GM18499 (cell line): ENCODE results near the gene SNPH.
"Not testable (repeated sequence)": the region's sequence is repeated elsewhere in the genome, so short reads cannot be mapped to it uniquely, and the experiment has no call there.

Experiments used
- ATAC-seq: cut with Tn5 transposase; IDR thresholded peaks from one replicate; pipeline ENCODE4 v1.9.1; 2021; ENCODE audit warnings: moderate number of reproducible peaks; ENCODE audit not compliant: insufficient read depth, unreplicated experiment

SNPH gene

DNA sequence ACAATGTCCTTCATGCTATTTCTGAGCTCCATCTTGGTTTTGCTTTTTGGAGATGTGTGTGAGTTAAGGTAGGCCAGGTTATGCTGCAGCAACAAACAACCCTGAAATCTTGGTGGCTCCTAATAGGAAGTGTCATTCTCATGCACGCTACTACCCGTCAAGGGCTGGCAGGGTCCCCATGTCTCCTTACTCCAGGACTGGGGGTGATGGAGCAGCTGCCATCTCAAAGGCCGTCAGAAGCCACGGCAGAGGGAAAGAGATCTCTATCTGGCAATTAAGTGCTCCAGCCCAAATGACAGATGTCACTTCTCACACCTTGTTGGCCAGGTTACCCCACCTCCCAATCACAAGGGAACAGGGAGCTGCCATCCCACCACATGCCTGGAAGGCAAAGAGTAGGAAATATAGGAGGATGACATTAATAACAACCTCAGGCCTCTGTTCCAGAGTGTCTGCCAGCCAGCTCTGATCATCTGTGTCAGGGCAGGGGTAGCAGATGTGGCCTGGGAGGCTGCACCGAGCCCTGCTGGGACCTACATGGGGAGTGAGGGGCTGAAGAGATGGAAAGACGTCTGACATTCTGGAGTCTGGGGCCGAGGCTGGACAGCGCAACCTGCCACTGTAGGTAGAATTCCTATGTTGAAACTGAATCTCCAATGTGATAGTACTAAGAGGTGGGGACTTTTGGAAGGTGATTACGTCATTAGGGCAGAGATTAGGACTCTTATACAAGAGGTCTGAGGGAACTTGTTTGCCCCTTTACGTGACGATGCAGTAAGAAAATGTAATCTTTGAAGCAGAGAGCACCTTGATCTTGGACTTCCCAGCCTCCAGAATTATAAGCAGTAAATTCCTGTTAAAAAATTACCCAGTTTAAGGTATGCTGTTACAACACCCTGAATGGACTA is 67.6 kb downstream of the SNPH start:
- no peak for ATAC-seq

DNA sequence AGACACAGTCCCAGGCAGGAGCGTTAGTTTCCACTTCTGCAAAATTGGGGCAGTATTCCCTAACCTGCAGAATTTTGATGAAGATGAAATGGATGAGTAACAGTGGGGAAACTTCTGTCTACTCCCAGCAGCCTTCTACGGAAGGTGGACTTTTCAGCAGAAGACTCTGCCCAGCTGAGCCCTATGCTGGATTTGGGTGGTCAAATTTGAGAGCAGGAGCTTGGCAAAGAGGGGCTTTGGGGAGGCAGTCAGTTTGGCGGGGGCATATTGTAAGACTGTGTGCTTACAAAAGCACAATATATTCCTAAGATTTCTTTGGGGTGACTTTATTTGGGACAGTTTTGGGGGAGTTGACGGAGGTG is 68.3 kb downstream of the SNPH start:
- no peak for ATAC-seq

DNA sequence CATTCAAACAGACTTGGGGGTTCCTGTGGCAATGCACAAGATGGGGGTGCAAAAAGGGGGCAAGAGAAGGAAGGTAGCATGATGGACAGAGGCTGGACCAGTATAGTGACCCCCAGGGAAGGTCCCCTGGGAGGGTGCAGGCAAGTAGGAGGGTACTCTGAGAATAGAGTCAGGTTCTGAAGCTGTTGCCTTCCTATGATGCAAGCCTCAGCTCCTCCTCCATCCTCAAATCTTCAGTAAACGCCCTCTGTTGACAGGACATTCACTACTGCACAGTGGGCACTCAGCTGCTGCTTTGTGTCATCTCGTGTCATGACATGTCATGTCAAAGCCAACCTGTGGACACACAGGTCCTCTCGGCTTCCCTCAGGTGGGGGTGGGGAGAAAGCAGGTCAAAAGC is 68.7 kb downstream of the SNPH start:
- no peak for ATAC-seq

DNA sequence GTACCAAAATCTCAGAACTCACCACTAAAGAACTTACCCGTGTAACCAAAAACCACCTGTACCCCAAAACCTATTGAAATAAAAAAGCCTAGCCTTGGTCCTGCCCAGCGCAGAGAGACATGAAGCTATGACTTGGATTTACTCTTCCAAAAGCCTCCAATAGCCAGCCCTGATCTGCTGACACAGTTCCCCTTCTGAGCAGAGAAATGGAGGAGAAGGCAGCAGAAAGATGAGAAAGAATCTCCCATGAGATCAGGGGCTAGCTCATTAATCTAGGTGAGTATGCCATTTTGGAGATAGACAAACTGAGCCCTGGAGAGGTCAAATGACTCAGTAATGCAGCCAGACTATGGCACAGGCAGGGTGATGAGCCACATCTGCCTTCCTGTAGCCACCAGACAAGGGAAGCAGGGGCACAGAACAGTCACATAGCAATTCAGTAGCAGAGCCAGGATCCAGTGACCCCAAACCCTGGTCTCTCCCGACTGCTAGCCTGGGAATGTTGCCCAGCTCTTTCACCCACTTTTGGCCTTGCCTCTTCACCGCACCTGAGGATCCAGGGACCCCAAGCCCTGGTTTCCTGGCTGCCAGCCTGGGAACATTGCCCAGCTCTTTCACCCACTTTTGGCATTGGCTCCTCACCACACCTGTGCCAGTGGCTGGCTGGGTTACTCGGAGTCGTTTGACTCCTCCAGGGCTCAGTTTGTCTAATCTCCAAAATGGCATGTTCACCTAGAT is 70.0 kb downstream of the SNPH start:
- ATAC-seq: no peak

DNA sequence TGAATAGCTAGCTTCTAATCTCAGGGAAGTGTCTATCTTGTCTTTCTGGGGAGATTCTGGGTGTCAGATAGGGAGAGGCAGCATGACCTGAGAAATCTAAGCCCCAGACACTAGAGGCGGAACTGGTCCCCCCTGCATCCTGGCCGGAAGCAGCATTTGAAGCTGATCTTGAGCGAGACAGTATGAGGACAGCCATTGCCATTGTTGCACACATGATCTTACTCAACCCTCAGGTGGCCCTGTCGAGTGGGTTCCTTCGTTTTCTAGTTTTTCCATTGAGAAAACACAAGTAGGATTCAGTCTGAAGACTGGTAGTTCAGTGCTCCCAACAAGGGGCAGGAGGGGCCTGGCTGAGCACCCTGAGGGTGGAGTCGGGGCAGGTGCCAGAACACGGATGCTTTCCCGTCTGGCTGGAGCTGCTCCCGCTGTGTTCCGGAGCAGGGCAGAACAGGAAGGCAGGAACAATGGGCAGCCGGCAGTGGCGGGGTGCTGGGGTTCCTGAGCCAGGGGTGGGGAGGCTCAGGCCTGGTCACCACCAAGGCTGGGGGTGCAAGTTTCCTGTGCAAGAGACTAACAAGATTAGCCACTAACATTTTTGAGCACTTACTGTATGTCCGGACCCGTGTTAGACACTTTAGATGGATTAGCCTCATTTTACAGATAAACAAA is 70.7 kb downstream of the SNPH start:
- no peak for ATAC-seq

DNA sequence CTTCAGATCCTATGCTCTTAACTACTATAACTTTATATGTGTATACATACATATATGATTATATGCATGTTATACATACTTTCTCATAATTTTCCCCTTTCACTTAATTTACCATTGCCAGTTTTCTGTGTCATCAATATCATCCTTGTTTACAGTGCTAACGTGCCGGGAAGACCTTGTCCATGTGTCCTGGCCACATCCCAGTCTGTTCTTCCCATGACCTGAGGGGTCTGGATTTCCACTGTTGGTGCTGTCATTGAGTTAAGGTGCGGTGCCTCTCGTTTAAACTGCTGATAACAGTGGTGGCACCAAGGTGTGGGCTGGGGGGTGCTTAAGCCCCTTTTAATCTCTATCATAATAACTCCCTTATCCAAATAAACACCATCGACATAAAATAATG is 71.3 kb downstream of the SNPH start:
- no peak for ATAC-seq

DNA sequence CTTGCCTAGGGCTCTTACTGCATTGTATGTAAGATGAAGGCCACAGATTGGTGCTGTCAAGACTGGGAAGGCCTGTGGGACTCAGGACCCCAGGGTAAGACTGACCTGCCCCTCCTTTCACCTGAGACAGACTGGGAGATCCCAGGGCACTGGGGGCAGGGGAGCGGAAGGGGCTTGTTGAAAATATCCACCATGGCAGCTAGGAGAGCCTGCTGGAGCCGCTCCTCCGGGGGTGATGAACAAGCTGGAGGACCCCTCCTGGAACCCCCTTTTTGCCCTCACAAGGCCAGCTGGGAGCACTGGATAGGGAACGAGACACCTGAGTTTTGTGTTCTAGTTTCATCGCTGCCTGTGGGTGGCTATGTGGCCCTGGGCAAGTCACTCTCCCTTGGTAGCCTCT is 72.0 kb downstream of the SNPH start:
- no peak for ATAC-seq

DNA sequence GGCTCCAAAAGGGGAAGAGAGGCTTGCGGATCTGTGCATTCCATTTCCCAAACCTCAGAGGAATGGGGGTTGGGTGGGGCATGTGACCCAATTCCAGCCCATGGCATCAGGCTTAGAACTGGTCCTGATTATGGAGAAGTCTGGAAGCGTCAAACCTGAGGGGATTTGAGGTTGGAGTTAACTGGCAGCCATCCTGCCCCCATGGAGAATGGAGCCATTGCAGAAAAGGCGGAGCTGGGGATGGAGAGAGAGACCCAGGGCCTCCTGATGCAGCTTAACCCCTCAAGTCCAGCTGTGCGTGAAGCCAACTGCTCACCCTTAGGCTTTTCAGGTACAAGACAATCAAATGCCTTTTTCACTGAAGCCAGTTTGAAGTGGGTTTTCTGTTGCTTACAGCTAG is 72.7 kb downstream of the SNPH start:
- no peak for ATAC-seq

DNA sequence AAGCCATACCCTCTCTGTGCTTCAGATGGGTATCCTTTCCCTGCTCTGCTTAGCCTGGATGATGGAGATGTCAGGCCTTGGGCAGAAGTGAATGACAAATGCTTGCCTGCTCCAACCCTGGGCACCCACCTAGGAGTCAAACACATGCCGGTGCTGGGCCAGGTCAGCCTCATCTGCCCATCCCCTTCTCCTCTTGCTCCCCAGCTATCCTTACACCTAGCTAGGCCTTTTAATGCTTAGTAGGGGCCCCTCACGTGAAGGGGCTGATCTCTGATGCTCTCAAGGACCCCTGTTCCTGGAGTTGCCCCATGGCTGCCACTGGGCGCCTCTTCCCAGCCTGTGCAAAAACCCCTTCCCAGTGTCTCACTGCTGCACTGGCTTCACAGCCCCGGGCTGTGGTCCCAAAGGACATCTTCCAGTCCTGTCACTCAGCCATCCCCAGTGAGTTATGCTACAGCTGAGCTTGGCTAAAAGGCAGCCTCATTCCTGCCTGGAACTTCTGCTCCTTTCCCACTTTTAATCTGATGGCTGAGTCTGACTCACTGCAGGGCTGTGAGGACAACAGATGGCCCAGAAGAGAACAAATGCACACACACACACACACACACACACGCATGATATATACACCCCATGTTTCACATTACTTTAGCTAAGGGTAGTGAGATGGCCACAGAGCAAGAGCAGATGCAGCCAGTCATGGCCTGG is 75.6 kb downstream of the SNPH start:
- no peak for ATAC-seq

DNA sequence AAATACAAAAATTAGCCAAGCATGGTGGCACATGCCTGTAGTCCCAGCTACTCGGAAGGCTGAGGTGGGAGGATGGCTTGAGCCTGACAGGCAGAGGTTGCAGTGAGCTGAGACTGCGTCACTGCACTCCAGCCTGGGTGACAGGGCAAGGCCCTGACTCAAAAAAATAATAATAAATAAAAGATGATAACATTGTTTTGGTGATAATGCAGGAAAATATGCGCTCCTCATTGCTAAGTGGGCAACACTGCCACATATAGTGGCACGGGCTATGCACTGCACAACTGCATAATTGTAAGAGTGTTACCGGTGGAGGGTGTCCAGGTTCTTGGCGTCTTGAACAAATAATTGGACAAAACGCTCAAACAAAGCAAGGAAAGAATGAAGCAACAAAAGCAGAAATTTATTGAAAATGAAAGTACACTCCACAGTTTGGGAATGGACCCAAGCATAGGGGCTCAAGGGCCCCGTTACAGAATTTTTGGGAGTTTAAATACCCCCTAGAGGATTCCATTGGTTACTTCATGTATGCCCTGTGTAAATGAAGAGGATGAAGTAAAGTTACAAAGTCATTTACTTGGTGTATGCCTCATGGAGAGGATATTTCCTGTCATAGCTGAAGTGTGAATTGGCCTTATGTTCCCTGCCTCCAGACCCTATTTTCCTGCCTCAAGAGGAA is 77.5 kb downstream of the SNPH start:
- not testable (repeated sequence) for ATAC-seq

DNA sequence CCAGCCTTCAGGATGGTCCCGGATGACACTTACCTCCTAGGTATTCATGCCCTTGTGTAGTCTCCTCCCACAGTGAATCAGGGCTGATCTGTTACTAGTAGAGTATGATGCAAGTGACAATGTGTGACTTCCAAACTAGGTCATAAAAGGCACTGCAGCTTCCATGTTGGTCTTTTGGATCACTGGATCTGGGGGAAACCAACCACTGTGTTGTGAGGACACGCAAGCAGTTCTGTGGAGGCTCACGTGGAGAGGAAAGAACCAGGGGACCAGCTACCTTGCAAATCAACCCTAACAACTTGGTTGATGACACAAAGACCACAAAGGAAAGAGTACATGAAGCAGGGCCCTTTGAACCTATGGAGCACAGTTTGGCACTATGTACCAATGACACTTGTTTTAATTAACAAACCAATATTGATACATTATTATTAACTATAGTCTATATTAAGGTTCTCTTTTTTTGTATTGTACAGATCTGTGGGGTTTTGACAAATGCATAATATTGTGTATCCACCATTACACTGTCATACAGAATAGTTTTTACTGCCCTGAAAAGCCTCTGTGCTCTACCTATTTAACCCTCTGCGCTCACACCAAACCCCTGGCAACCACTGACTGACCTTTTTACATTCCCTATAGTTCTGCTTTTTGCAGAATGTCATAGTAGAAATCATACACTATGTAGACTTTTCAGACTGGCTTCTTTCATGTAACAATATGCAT is 79.1 kb downstream of the SNPH start:
- no peak for ATAC-seq

DNA sequence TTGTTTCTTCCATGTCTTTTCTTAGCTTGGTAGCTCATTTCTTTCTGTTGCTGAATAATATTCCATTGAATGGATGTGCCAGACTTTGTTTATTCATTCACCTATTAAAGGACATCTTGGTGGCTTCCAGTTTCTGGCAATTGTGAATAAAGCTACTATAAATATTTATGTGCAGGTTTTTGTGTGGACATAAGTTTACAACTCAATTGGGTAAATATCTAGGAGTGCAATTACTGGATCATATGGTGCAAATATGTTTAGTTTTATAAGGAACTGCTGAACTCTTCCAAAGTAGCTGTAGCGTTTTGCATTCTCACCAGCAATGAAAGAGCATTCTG is 79.6 kb downstream of the SNPH start:
- no peak for ATAC-seq

DNA sequence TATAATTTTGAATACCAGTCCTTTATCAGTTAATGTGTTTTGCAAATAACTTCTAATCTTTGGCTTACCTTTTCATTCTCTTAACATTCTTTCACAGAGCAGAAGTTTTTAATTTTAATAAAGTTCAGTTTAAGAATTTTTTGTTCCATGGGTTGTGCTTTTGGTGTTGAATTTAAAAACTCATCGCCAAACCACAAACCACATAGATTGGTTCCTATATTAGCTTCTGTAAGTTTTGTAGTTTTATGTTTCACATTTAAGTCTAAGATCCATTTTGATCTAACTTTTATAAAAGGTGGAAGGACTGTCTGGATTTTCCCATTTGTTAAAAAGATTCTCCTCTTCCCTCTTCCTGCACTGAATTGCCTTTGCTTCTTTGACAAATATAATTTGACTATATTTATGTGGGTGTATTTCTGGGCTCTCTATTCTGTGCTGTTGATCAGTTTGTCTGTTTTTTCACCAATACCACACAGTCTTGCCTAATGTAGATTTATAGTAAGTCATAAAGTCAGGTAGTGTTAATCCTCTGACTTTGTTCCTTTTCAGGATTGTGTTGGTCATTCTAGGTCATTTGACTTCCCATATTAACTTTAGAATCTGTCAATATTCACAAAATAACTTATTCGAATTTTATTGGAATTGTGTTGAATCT is 80.3 kb downstream of the SNPH start:
- no peak for ATAC-seq

DNA sequence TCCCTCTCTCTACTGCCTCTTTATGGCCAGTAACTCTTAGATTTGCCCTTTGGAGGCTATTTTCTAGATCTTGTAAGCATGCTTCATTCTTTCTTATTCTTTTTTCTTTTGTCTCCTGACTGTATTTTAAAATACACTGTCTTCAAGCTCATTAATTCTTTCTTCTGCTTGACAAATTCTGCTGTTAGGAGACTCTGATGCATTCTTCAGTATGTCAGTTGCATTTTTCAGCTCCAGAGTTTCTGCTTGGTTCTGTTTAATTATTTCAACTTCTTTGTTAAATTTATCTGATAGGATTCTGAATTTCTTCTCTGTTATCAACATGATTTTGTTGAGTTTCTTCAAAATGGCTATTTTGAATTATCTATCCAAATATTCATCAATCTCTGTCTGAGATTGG is 87.9 kb downstream of the SNPH start:
- no peak for ATAC-seq

DNA sequence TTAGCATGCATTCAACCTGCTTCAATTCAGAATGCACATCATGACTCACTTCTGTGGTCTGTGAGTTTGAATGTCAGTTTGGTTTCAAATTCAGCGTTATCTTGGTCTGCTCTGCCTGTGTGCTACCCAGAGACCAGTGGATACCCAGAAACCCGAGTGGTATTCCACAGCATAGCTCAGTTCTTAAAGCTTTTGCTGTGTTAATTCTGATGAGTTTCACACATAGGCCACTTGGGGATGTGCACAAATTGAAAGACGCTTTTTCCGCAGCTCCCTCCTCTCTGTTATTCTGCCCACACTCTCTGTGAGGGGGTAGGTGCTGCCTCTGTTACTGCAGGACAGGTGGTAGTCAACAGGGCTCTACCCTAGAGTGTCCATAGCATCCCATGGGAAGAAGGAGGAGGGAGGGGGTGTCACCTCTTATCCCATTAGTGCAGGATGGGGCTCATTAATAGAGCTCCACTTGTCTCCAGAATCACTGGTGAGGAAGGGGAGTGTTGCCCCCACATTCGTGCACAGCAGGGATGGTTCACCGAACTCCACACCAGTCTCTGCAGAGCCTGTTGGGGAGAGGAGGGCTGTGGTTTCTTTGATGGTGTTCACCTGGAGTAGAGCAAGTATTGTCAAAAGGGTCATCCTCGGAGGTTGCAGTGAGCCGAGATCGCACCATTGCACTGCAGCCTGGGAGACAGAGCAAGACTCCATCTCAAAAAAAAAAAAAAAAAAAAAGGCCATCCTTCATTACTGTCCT is 92.0 kb downstream of the SNPH start:
- no peak for ATAC-seq
